Keratinocyte (primary cell): ENCODE measurements around the gene MKX. TPM values are rescaled to one million over a fixed set of nuclear protein-coding genes. Genes with fewer than 3 reads are reported as not detected.

Experiments used
- DNase-seq: peaks from one replicate; pipeline ENCODE4 v3.0.0-alpha.2; 2011; ENCODE audit warnings: low read depth, missing footprints, low spot score
- FAIRE-seq: peaks from 2 replicates; lab custom pipeline; 2011; peaks lifted over from hg19 to GRCh38; lab: Jason Lieb, UNC
- H2AFZ ChIP-seq: 2 replicates; pipeline ENCODE4 v1.6.0; 2012; ENCODE audit warnings: low read length, control low read depth, inconsistent platforms; ENCODE audit not compliant: control insufficient read depth
- H3K27ac ChIP-seq: 2 replicates; pipeline ENCODE4 v1.5.1; 2011; ENCODE audit warnings: low read length; ENCODE audit not compliant: control insufficient read depth, insufficient read depth
- H3K27me3 ChIP-seq: 3 replicates; pipeline ENCODE4 v1.6.0; 2011; ENCODE audit warnings: low read length; ENCODE audit not compliant: control insufficient read depth, insufficient read depth; ENCODE audit errors: extremely low read depth
- H3K36me3 ChIP-seq, 2 experiments: 2 replicates in 1 of 2; 3 replicates in 1 of 2; pipeline ENCODE4 v1.5.1; 2011; ENCODE audit warnings: low read length in 2 of 2, mild to moderate bottlenecking in 1 of 2; ENCODE audit not compliant: control insufficient read depth in 2 of 2, insufficient read depth in 2 of 2; ENCODE audit errors: extremely low read depth in 1 of 2
- H3K4me1 ChIP-seq: 3 replicates; pipeline ENCODE4 v1.5.1; 2011; ENCODE audit warnings: low read length; ENCODE audit not compliant: control insufficient read depth, insufficient read depth; ENCODE audit errors: extremely low read depth
- H3K4me2 ChIP-seq: 3 replicates; pipeline ENCODE4 v1.6.0; 2011; ENCODE audit warnings: low read depth, low read length; ENCODE audit not compliant: control insufficient read depth, insufficient read depth; ENCODE audit errors: extremely low read depth
- H3K4me3 ChIP-seq, 3 experiments: fragments of 200-600 bp in 1 of 3; sonication (generic) in 1 of 3; 2 replicates in 2 of 3; 3 replicates in 1 of 3; pipeline ENCODE4 v1.5.1; 2011 to 2016; ENCODE audit warnings: low read length in 3 of 3, mild to moderate bottlenecking in 3 of 3, control low read depth in 2 of 3, inconsistent platforms in 1 of 3, low read depth in 1 of 3, mixed read lengths in 1 of 3, mixed run types in 1 of 3, moderate library complexity in 1 of 3; ENCODE audit not compliant: control insufficient read depth in 2 of 3, insufficient read depth in 2 of 3; ENCODE audit errors: extremely low read depth in 1 of 3
- H3K79me2 ChIP-seq: 2 replicates; pipeline ENCODE4 v1.6.0; 2012; ENCODE audit warnings: low read length; ENCODE audit not compliant: control insufficient read depth, insufficient read depth
- H3K9ac ChIP-seq: 3 replicates; pipeline ENCODE4 v1.6.0; 2011; ENCODE audit warnings: low read length; ENCODE audit not compliant: control insufficient read depth, insufficient read depth; ENCODE audit errors: extremely low read depth
- H3K9me1 ChIP-seq: 3 replicates; pipeline ENCODE4 v1.6.0; 2011; ENCODE audit warnings: low read length; ENCODE audit not compliant: control insufficient read depth, insufficient read depth; ENCODE audit errors: extremely low read depth
- H3K9me3 ChIP-seq: 2 replicates; pipeline ENCODE4 v1.5.1; 2012; ENCODE audit warnings: low read depth, low read length; ENCODE audit not compliant: control insufficient read depth
- H4K20me1 ChIP-seq: 3 replicates; pipeline ENCODE4 v1.6.0; 2011; ENCODE audit warnings: low read length; ENCODE audit not compliant: control insufficient read depth, insufficient read depth; ENCODE audit errors: extremely low read depth
- CTCF ChIP-seq, 3 experiments: IDR thresholded peaks in 1 of 3; conservative IDR thresholded peaks in 1 of 3; optimal IDR thresholded peaks in 1 of 3; 2 replicates in 2 of 3; 3 replicates in 1 of 3; pipeline versions ENCODE3 to v1.5.1; 2011; ENCODE audit warnings: low read length in 3 of 3, mild to moderate bottlenecking in 3 of 3, moderate library complexity in 2 of 3, control low read depth in 1 of 3, inconsistent platforms in 1 of 3; ENCODE audit not compliant: insufficient read depth in 2 of 3; ENCODE audit errors: extremely low read depth in 1 of 3
- EZH2 ChIP-seq: IDR thresholded peaks from one replicate; pipeline ENCODE4 v1.6.1; 2012; ENCODE audit warnings: inconsistent platforms, mild to moderate bottlenecking, low read length, moderate library complexity
- dilution Hi-C: fragments of 300-500 bp; cut with MboI; formaldehyde crosslinking; loops from one replicate; pipeline ENCODE4 v1.7.0; 2020; ENCODE audit warnings: low sequenced_read_pairs; ENCODE audit not compliant: extremely low pct_ligation_motif_present
- polyA plus RNA-seq, 5 experiments: library from polyadenylated mRNA; depleted of rRNA in 3 of 5; stranded (reverse) in 3 of 5; stranded (forward) in 1 of 5; unstranded in 1 of 5; fragments of >200 nt; gene quantifications; 1 replicate in 1 of 5; 2 replicates in 3 of 5; 3 replicates in 1 of 5; pipeline versions ENCODE4 v1.2.1 to v1.2.3, GENCODE V29; 2011 to 2012; ENCODE audit warnings: missing spikeins in 2 of 5, low read depth in 1 of 5, low replicate concordance in 1 of 5

The MKX gene
- polyA plus RNA-seq, 1 donor (not counting 4 experiments of a cell fraction or from before 2014, with no cell fraction given) = 0.04 TPM

DNA sequence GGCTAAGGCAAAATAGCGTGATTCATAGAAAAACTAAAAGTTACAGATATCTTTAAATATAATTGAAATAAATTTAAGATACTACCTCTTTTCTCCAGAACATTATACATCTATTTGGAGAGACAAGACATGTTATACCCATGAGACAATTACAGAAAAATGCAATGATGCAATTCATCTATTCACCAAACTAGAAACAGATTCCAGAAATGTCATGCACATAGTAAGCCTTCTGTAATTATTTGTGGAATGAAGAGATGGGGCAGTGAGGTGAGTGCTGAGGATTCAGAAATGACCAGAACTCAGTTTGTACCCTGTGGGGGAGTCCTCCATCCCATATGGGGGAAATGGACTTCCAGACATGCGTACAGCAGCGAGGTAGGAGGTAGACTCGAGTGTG is 99.4 kb downstream of the MKX start:
- FAIRE-seq (no peak), DNase-seq (no peak)
- no peaks in the 10 kb centered on the region for H4K20me1 ChIP-seq
- H3K9me3 ChIP-seq = no peaks in the 10 kb centered on the region
- no peak overlapping the region for H3K4me3 ChIP-seq
- no peak overlapping the region for H3K9ac ChIP-seq
- no peaks in the 10 kb centered on the region for H3K36me3 ChIP-seq
- no peaks in the 10 kb centered on the region for H3K4me1 ChIP-seq
- H3K4me2 ChIP-seq = no peak overlapping the region
- no peaks in the 10 kb centered on the region for H3K27me3 ChIP-seq
- H3K79me2 ChIP-seq = no peaks in the 10 kb centered on the region
- no peak overlapping the region for H2AFZ ChIP-seq
- no peaks in the 10 kb centered on the region for H3K9me1 ChIP-seq
- no peak for TF ChIP-seq CTCF (optimal IDR thresholded peaks at IDR 0.05 in 1 of 3, IDR thresholded peaks at IDR 0.05 in 1 of 3, conservative IDR thresholded peaks at IDR 0.05 in 1 of 3; ENCODE audit: extremely low read depth in 1 of 3, insufficient read depth in 2 of 3, low read length in 3 of 3)
- no peak for TF ChIP-seq EZH2
- dilution Hi-C loops = no loop called here
- no peak overlapping the region for H3K27ac ChIP-seq

DNA sequence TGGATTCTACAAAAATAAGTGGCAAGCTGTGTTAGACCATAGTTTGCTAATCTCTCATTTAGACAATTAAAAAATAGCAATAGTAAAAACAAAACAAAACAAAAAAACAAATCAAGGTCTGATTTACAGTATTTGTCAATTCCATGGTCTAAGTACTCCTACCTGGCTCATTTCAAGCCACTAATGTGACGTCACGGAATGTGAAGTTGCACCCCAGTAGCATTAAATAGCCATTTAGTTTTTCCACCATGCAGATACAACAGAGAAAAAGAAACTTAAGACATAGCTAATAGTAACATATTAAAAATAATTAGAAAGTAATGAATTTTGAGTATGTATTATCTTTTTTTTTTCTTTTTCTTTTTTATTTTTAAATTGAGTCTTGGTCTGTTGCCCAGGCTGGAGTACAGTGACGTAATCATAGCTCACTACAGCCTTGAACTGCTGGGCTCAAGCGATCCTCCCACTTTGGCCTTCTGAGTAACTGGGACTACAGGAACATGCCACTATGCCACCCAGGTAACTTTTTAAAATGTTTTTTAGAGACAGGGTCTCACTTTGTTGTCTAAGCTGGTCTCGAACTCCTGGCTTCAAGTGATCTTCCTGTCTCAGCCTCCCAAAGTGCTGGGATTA is 101.2 kb downstream of the MKX start:
- H3K9me3 ChIP-seq = no peaks in the 10 kb centered on the region
- no peak overlapping the region for H3K4me3 ChIP-seq
- H3K9me1 ChIP-seq = no peaks in the 10 kb centered on the region
- no peak overlapping the region for H3K9ac ChIP-seq
- no peak for DNase-seq
- no peaks in the 10 kb centered on the region for H3K36me3 ChIP-seq
- no peaks in the 10 kb centered on the region for H3K27me3 ChIP-seq
- TF ChIP-seq CTCF (optimal IDR thresholded peaks at IDR 0.05 in 1 of 3, IDR thresholded peaks at IDR 0.05 in 1 of 3, conservative IDR thresholded peaks at IDR 0.05 in 1 of 3; ENCODE audit: extremely low read depth in 1 of 3, insufficient read depth in 2 of 3, low read length in 3 of 3) (no peak), EZH2 (no peak)
- dilution Hi-C loops = no loop called here
- no peaks in the 10 kb centered on the region for H3K4me1 ChIP-seq
- H3K4me2 ChIP-seq = no peak overlapping the region
- H2AFZ ChIP-seq = no peak overlapping the region
- H3K79me2 ChIP-seq = no peaks in the 10 kb centered on the region
- no peak for FAIRE-seq
- H3K27ac ChIP-seq = no peak overlapping the region
- no peaks in the 10 kb centered on the region for H4K20me1 ChIP-seq
